Stimulated activated CD4-positive, alpha-beta T cell treated with anti-CD3 and anti-CD28 coated beads, Interleukin-4, amount 100 ng/mL, for 4 hours (primary cell): Measurements from ENCODE around the gene TIMM21.

ENCODE experiments used
- DNase-seq, 2 experiments: peaks; one replicate each; pipeline ENCODE4 v3.0.0-alpha.2; 2020

TIMM21 gene

GRCh38 chr18:74148543-74149070 is 284 bp downstream of the TIMM21 start:
- DNase-seq, result no peak

- DNase-seq, result no peak
Measured at GRCh38 chr18:74149878-74150277, 1.6 kb downstream of the TIMM21 start.

GRCh38 chr18:74152270-74152669 is 3.9 kb downstream of the TIMM21 start:
- DNase-seq, result no peak

- no peak for DNase-seq
Measured at GRCh38 chr18:74152857-74153256, 4.5 kb downstream of the TIMM21 start.

- no peak for DNase-seq
Measured at GRCh38 chr18:74153377-74153776, 5.1 kb downstream of the TIMM21 start.

GRCh38 chr18:74153793-74154192 is 5.5 kb downstream of the TIMM21 start:
- DNase-seq, result no peak

GRCh38 chr18:74154716-74155115 is 6.4 kb downstream of the TIMM21 start:
- DNase-seq, result no peak

- no peak for DNase-seq
Measured at GRCh38 chr18:74155276-74155675, 7.0 kb downstream of the TIMM21 start.

GRCh38 chr18:74163019-74163660 is 14.8 kb downstream of the TIMM21 start:
- DNase-seq, result no peak

GRCh38 chr18:74166386-74166785 is 18.1 kb downstream of the TIMM21 start:
- DNase-seq, result no peak

GRCh38 chr18:74171910-74172606 is 23.7 kb downstream of the TIMM21 start:
- no peak for DNase-seq

GRCh38 chr18:74172697-74173433 is 24.5 kb downstream of the TIMM21 start:
- no peak for DNase-seq

GRCh38 chr18:74173434-74173750 is 25.1 kb downstream of the TIMM21 start:
- no peak for DNase-seq

- no peak for DNase-seq
Measured at GRCh38 chr18:74175658-74176057, 27.3 kb downstream of the TIMM21 start.

GRCh38 chr18:74178884-74179283 is 30.6 kb downstream of the TIMM21 start:
- DNase-seq, result no peak

- no peak for DNase-seq
Measured at GRCh38 chr18:74179623-74180199, 31.4 kb downstream of the TIMM21 start.

GRCh38 chr18:74182335-74182734 is 34.0 kb downstream of the TIMM21 start:
- DNase-seq, result no peak

GRCh38 chr18:74183130-74183529 is 34.8 kb downstream of the TIMM21 start:
- no peak for DNase-seq

GRCh38 chr18:74184875-74185274 is 36.6 kb downstream of the TIMM21 start:
- DNase-seq, result no peak

GRCh38 chr18:74185860-74186259 is 37.5 kb downstream of the TIMM21 start:
- DNase-seq, result no peak

- DNase-seq, result no peak
Measured at GRCh38 chr18:74186661-74187060, 38.3 kb downstream of the TIMM21 start.

GRCh38 chr18:74190086-74190485 is 41.8 kb downstream of the TIMM21 start:
- DNase-seq, result no peak

GRCh38 chr18:74191577-74191976 is 43.3 kb downstream of the TIMM21 start:
- no peak for DNase-seq

GRCh38 chr18:74194691-74195090 is 46.4 kb downstream of the TIMM21 start:
- no peak for DNase-seq
